ENCODE measurements around the gene PRKG1.

DNA sequence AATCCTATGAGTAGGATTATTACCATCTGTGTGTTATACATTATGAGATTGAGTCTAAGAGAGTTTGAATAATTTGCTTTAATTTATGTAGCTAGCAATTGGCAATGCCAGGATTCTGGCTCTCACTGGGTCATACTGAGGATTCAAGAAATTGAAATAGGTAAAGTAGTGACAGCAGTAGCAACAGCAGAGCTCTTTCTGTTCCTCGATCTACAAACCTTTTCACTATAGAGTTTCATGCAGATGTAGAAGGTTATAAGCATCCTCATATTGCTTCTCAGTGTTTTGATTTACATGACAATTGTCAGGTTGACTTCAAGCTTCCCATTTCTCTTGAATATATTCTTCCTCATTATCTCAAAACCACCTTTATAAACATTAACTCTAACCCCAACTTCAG lies 919.2 kb downstream of the PRKG1 start:
- no peak for TF ChIP-seq POLR2A (IDR thresholded peaks at IDR 0.05)
- TF ChIP-seq, protein P1, sequence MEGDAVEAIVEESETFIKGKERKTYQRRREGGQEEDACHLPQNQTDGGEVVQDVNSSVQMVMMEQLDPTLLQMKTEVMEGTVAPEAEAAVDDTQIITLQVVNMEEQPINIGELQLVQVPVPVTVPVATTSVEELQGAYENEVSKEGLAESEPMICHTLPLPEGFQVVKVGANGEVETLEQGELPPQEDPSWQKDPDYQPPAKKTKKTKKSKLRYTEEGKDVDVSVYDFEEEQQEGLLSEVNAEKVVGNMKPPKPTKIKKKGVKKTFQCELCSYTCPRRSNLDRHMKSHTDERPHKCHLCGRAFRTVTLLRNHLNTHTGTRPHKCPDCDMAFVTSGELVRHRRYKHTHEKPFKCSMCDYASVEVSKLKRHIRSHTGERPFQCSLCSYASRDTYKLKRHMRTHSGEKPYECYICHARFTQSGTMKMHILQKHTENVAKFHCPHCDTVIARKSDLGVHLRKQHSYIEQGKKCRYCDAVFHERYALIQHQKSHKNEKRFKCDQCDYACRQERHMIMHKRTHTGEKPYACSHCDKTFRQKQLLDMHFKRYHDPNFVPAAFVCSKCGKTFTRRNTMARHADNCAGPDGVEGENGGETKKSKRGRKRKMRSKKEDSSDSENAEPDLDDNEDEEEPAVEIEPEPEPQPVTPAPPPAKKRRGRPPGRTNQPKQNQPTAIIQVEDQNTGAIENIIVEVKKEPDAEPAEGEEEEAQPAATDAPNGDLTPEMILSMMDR (IDR thresholded peaks at IDR 0.05): no peak
